GM12878 (cell line): ENCODE results near the gene GAMT. TPM values are rescaled to one million over a fixed set of nuclear protein-coding genes. Genes with fewer than 3 reads are reported as not detected.

ENCODE experiments used
- ATAC-seq: fragments of 200-7000 bp; cut with Tn5 transposase; 3 replicates; pipeline ENCODE4 v1.9.1; 2020; ENCODE audit warnings: mild to moderate bottlenecking, moderate library complexity
- BruUV-seq: library from RNA; stranded (reverse); fragments of 400-500 nt; replicated peaks from 2 replicates; lab custom pipeline; 2021; lab: Mats Ljungman, UMichigan
- CTCF ChIA-PET: fragments of 300-600 bp; sonication (Branson Sonifier 250); formaldehyde crosslinking; extraction: SDS; loops from one replicate; lab custom pipeline; 2021; ENCODE audit warnings: inconsistent platforms; lab: Yijun Ruan, JAX
- POLR2A ChIA-PET: fragments of 350-600 bp; formaldehyde crosslinking; extraction: SDS; loops from one replicate; lab custom pipeline; 2021; ENCODE audit warnings: inconsistent platforms; lab: Charles Lee
- RAD21 ChIA-PET: fragments of 300-600 bp; sonication (Branson Sonifier 250); formaldehyde crosslinking; loops from one replicate; lab custom pipeline; 2023; ENCODE audit warnings: antibody characterized with exemption; ENCODE audit not compliant: unreplicated experiment; lab: Charles Lee
- SMC1A ChIA-PET: fragments of 300-600 bp; sonication (Branson Sonifier 250); formaldehyde crosslinking; loops from one replicate; lab custom pipeline; 2023; ENCODE audit not compliant: unreplicated experiment, uncharacterized antibody; lab: Charles Lee
- DNase-seq: peaks from one replicate; pipeline ENCODE4 v3.0.0-alpha.2; 2011; ENCODE audit warnings: low read depth, low spot score
- FAIRE-seq: peaks from 3 replicates; lab custom pipeline; 2011; peaks lifted over from hg19 to GRCh38; lab: Jason Lieb, UNC
- H2AFZ ChIP-seq: 2 replicates; pipeline ENCODE4 v1.6.0; 2011; ENCODE audit warnings: low read depth, low read length, control low read depth; ENCODE audit not compliant: control insufficient read depth
- H3K27ac ChIP-seq: 2 replicates; pipeline ENCODE4 v1.5.1; 2011; ENCODE audit warnings: control low read depth; ENCODE audit not compliant: control insufficient read depth, insufficient read depth
- H3K27me3 ChIP-seq, 2 experiments: replicated peaks in 1 of 2; 2 replicates each; pipeline versions ENCODE4 v1.6.0 to v1.6.1; 2011; ENCODE audit warnings: low read length in 1 of 2; ENCODE audit not compliant: control insufficient read depth in 2 of 2, insufficient read depth in 2 of 2
- H3K36me3 ChIP-seq, 2 experiments: 2 replicates each; pipeline ENCODE4 v1.5.1; 2011; ENCODE audit warnings: low read length in 1 of 2; ENCODE audit not compliant: control insufficient read depth in 2 of 2, insufficient read depth in 2 of 2
- H3K4me1 ChIP-seq: 2 replicates; pipeline ENCODE4 v1.6.1; 2011; ENCODE audit warnings: mild to moderate bottlenecking, low read length, moderate library complexity, mixed read lengths; ENCODE audit not compliant: control insufficient read depth, insufficient read depth
- H3K4me2 ChIP-seq: 2 replicates; pipeline ENCODE4 v1.6.0; 2011; ENCODE audit warnings: control low read depth; ENCODE audit not compliant: control insufficient read depth, insufficient read depth
- H3K4me3 ChIP-seq: fragments of 200-600 bp; sonication (generic); 2 replicates; pipeline ENCODE4 v1.5.1; 2016
- H3K79me2 ChIP-seq: 2 replicates; pipeline ENCODE4 v1.6.0; 2011; ENCODE audit warnings: low read length; ENCODE audit not compliant: control insufficient read depth, insufficient read depth
- H3K9ac ChIP-seq: 2 replicates; pipeline ENCODE4 v1.8.0; 2011; ENCODE audit warnings: low read length, control low read depth, mixed read lengths; ENCODE audit not compliant: control insufficient read depth, insufficient read depth
- H3K9me3 ChIP-seq: replicated peaks from 3 replicates; pipeline ENCODE4 v1.5.1; 2011; ENCODE audit warnings: mild to moderate bottlenecking, low read length; ENCODE audit not compliant: control insufficient read depth, insufficient read depth
- H4K20me1 ChIP-seq: 2 replicates; pipeline ENCODE4 v1.6.0; 2011; ENCODE audit not compliant: control insufficient read depth, insufficient read depth
- BRCA1 ChIP-seq: IDR thresholded peaks from 2 replicates; pipeline ENCODE4 v1.6.1; 2011; ENCODE audit warnings: low read depth, low read length, improper control_type of control experiment
- CBFB ChIP-seq: IDR thresholded peaks from 2 replicates; pipeline ENCODE4 v1.6.1; 2016; ENCODE audit warnings: antibody characterized with exemption, low read depth
- CHD2 ChIP-seq: IDR thresholded peaks from 2 replicates; pipeline ENCODE4 v1.6.1; 2011; ENCODE audit warnings: low read depth, low read length, improper control_type of control experiment, borderline replicate concordance
- CTCF ChIP-seq, 3 experiments: IDR thresholded peaks in 2 of 3; conservative IDR thresholded peaks in 1 of 3; 2 replicates each; pipeline ENCODE4 v1.5.1; 2011; ENCODE audit warnings: low read depth in 3 of 3, low read length in 3 of 3, mild to moderate bottlenecking in 3 of 3, control low read depth in 2 of 3, moderate library complexity in 2 of 3, inconsistent platforms in 1 of 3, mixed read lengths in 1 of 3; ENCODE audit not compliant: control insufficient read depth in 2 of 3, insufficient read depth in 1 of 3; ENCODE audit errors: extremely low read depth in 1 of 3
- DPF2 ChIP-seq: fragments of 450-650 bp; IDR thresholded peaks from 2 replicates; pipeline ENCODE4 v1.6.1; 2017; ENCODE audit warnings: mild to moderate bottlenecking
- MEF2B ChIP-seq: fragments of 450-650 bp; IDR thresholded peaks from 2 replicates; pipeline ENCODE4 v1.6.1; 2018; ENCODE audit warnings: mild to moderate bottlenecking, moderate library complexity; ENCODE audit not compliant: partially characterized antibody, poor library complexity, severe bottlenecking
- NBN ChIP-seq: fragments of 450-650 bp; IDR thresholded peaks from 2 replicates; pipeline ENCODE4 v1.6.1; 2016
- SMAD5 ChIP-seq: IDR thresholded peaks from 2 replicates; pipeline ENCODE4 v1.6.1; 2016; ENCODE audit warnings: antibody characterized with exemption, low read depth
- SP1 ChIP-seq: IDR thresholded peaks from one replicate; pipeline ENCODE4 v1.6.1; 2011; ENCODE audit warnings: low read depth, low read length
- USF1 ChIP-seq: IDR thresholded peaks from 2 replicates; pipeline ENCODE4 v1.6.1; 2011; ENCODE audit warnings: borderline replicate concordance, low read depth, mild to moderate bottlenecking, moderate library complexity, mixed read lengths, low read length; ENCODE audit not compliant: insufficient read depth; ENCODE audit errors: extremely low read length
- USF2 ChIP-seq: IDR thresholded peaks from 2 replicates; pipeline ENCODE4 v1.6.1; 2011; ENCODE audit warnings: low read depth, low read length, improper control_type of control experiment, borderline replicate concordance
- ZSCAN29 ChIP-seq: fragments of 450-650 bp; IDR thresholded peaks from 2 replicates; pipeline ENCODE4 v1.6.1; 2017; ENCODE audit warnings: mild to moderate bottlenecking, moderate library complexity
- WGBS: methylation state at CpG from one replicate; pipeline ENCODE4 v1.1.6; 2016; ENCODE audit warnings: low lambda C conversion rate; ENCODE audit not compliant: insufficient replicate concordance, insufficient coverage; ENCODE audit errors: missing lambda C conversion rate; 5-methylcytosine and 5-hydroxymethylcytosine counted together
- in situ Hi-C: fragments of 300-500 bp; cut with MboI; formaldehyde crosslinking; loops from 9 replicates; pipeline ENCODE4 v1.14.3; 2018; ENCODE audit warnings: mixed read lengths
- intact Hi-C: fragments of 100-400 bp; cut with micrococcal nuclease; formaldehyde crosslinking; loops from one replicate; pipeline ENCODE4 v1.14.2; 2022; ENCODE audit not compliant: unreplicated experiment
- polyA plus RNA-seq, 11 experiments: library from polyadenylated mRNA; depleted of rRNA in 4 of 11; unstranded in 6 of 11; stranded (reverse) in 5 of 11; fragments of >200 nt; fragmentation: Nextera tagmentation in 4 of 11; fragmentation: Illumina TruSeq in 1 of 11; extraction: Ambion mirVana in 4 of 11; extraction: Trizol in 1 of 11; gene quantifications; 1 replicate in 1 of 11; 2 replicates in 10 of 11; pipeline versions ENCODE4 v1.2.1 to v1.2.3, GENCODE V29; 2011 to 2016; ENCODE audit warnings: inconsistent platforms in 2 of 11, missing spikeins in 2 of 11, low read depth in 1 of 11
- total RNA-seq, 4 experiments: library from RNA; depleted of rRNA in 3 of 4; stranded (reverse); fragments of >200 nt in 3 of 4; fragmentation: Illumina TruSeq in 1 of 4; extraction: Trizol in 1 of 4; gene quantifications; 2 replicates each; pipeline versions ENCODE4 v1.2.1 to v1.2.3, GENCODE V29; 2013 to 2021
- TF ChIP-seq, protein P1 (sequence below): IDR thresholded peaks from 2 replicates; pipeline ENCODE4 v1.6.1; 2012; ENCODE audit warnings: low read length, inconsistent platforms
- TF ChIP-seq, protein P2 (sequence below): fragments of 450-650 bp; conservative IDR thresholded peaks from 2 replicates; pipeline ENCODE4 v1.6.1; 2017; ENCODE audit warnings: mild to moderate bottlenecking, moderate library complexity
- TF ChIP-seq, protein P3 (sequence below): fragments of 450-650 bp; IDR thresholded peaks from 2 replicates; pipeline ENCODE4 v1.6.1; 2017; ENCODE audit warnings: mild to moderate bottlenecking

GAMT gene
- total and polyA plus RNA-seq, 10 of the 15 experiments (the other 5 are each of a cell fraction or from before 2014, with no cell fraction given) = 1.6 to 131 (median 38.8) TPM

- Histone ChIP-seq H3K79me2 (peaks cover 9% of the 10 kb centered on the region), H2AFZ (no peak overlapping the region), H3K36me3 (peaks cover 0 to 2% of the 10 kb centered on the region in 2 experiments; a peak in 2 of 4 replicates), H3K4me2 (no peak overlapping the region), H3K4me3 (no peak overlapping the region), H3K4me1 (peaks cover 6% of the 10 kb centered on the region; the same call in 1 of the 2 replicates), H3K27ac (no peak overlapping the region), H3K9ac (no peak overlapping the region), H3K27me3 (no peaks in the 10 kb centered on the region; a peak in 1 of 4 replicates), H3K9me3 (no peaks in the 10 kb centered on the region), H4K20me1 (no peaks in the 10 kb centered on the region)
- no peak for FAIRE-seq
- RAD21 ChIA-PET = no interaction called here
- 76% methylated on average over 9 of the region's 9 CpGs for WGBS
- CTCF ChIA-PET = interaction anchor here (0.7 to 1.1 kb wide), 2 partner anchors 19 to 84 kb away, joined by 3 to 4 read pairs; no protein-coding TSS in a partner anchor
- POLR2A ChIA-PET = no interaction called here
- ATAC-seq = no peak
- in situ Hi-C loops = no loop called here
- DNase-seq = no peak
- no TSS peak for BruUV-seq
- SMC1A ChIA-PET = no interaction called here
- intact Hi-C loops = no loop called here
- TF ChIP-seq ZSCAN29 (no peak), DPF2 (no peak), CBFB (no peak), USF2 (no peak), SMAD5 (no peak), MEF2B (no peak), NBN (no peak), USF1 (no peak), SP1 (no peak), CTCF (IDR thresholded peaks at IDR 0.05 in 2 of 3, conservative IDR thresholded peaks at IDR 0.05 in 1 of 3; ENCODE audit: control insufficient read depth in 2 of 3, extremely low read depth in 1 of 3, insufficient read depth in 1 of 3, low read depth in 3 of 3, low read length in 3 of 3) (no peak), CHD2 (no peak), BRCA1 (no peak)
- TF ChIP-seq, protein P1, sequence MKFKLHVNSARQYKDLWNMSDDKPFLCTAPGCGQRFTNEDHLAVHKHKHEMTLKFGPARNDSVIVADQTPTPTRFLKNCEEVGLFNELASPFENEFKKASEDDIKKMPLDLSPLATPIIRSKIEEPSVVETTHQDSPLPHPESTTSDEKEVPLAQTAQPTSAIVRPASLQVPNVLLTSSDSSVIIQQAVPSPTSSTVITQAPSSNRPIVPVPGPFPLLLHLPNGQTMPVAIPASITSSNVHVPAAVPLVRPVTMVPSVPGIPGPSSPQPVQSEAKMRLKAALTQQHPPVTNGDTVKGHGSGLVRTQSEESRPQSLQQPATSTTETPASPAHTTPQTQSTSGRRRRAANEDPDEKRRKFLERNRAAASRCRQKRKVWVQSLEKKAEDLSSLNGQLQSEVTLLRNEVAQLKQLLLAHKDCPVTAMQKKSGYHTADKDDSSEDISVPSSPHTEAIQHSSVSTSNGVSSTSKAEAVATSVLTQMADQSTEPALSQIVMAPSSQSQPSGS = no peak
- TF ChIP-seq, protein P2, sequence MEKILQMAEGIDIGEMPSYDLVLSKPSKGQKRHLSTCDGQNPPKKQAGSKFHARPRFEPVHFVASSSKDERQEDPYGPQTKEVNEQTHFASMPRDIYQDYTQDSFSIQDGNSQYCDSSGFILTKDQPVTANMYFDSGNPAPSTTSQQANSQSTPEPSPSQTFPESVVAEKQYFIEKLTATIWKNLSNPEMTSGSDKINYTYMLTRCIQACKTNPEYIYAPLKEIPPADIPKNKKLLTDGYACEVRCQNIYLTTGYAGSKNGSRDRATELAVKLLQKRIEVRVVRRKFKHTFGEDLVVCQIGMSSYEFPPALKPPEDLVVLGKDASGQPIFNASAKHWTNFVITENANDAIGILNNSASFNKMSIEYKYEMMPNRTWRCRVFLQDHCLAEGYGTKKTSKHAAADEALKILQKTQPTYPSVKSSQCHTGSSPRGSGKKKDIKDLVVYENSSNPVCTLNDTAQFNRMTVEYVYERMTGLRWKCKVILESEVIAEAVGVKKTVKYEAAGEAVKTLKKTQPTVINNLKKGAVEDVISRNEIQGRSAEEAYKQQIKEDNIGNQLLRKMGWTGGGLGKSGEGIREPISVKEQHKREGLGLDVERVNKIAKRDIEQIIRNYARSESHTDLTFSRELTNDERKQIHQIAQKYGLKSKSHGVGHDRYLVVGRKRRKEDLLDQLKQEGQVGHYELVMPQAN = no peak
- TF ChIP-seq, protein P3, sequence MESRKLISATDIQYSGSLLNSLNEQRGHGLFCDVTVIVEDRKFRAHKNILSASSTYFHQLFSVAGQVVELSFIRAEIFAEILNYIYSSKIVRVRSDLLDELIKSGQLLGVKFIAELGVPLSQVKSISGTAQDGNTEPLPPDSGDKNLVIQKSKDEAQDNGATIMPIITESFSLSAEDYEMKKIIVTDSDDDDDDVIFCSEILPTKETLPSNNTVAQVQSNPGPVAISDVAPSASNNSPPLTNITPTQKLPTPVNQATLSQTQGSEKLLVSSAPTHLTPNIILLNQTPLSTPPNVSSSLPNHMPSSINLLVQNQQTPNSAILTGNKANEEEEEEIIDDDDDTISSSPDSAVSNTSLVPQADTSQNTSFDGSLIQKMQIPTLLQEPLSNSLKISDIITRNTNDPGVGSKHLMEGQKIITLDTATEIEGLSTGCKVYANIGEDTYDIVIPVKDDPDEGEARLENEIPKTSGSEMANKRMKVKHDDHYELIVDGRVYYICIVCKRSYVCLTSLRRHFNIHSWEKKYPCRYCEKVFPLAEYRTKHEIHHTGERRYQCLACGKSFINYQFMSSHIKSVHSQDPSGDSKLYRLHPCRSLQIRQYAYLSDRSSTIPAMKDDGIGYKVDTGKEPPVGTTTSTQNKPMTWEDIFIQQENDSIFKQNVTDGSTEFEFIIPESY = no peak
Observed at GRCh38 chr19:1353144-1353543, 48.2 kb downstream of the GAMT start.
